K562 (cell line): Measurements from ENCODE around the gene EDN2. TPM values are rescaled to one million over a fixed set of nuclear protein-coding genes. Genes with fewer than 3 reads are reported as not detected.

Experiments used
- ATAC-seq: fragments of 200-7000 bp; cut with Tn5 transposase; 3 replicates; pipeline ENCODE4 v1.9.1; 2020; ENCODE audit warnings: moderate library complexity
- BruUV-seq: library from RNA; stranded (reverse); fragments of 400-500 nt; replicated peaks from 2 replicates; lab custom pipeline; 2021; lab: Mats Ljungman, UMichigan
- CTCF ChIA-PET: fragments of 300-600 bp; formaldehyde crosslinking; extraction: SDS; loops from one replicate; lab custom pipeline; 2021; ENCODE audit warnings: low intra/inter-chr PET ratio; lab: Yijun Ruan, JAX
- POLR2A ChIA-PET: fragments of 300-600, 350-650 bp; sonication (Branson Sonifier 250); formaldehyde crosslinking; extraction: SDS; loops from one replicate; lab custom pipeline; 2021; ENCODE audit warnings: antibody characterized with exemption, inconsistent platforms; lab: Yijun Ruan, JAX
- DNase-seq, 4 experiments: peaks; one replicate each; pipeline versions ENCODE4 v3.0.0 to v3.0.0-alpha.2; 2011 to 2018; ENCODE audit warnings: low spot score in 3 of 4, mixed read lengths in 3 of 4; ENCODE audit errors: extremely low read depth in 1 of 4
- FAIRE-seq: peaks from 2 replicates; lab custom pipeline; 2011; peaks lifted over from hg19 to GRCh38; lab: Jason Lieb, UNC
- H2AFZ ChIP-seq: 2 replicates; pipeline ENCODE4 v1.6.0; 2011; ENCODE audit warnings: low read depth, low read length, control low read depth, inconsistent platforms
- H3K27ac ChIP-seq: fragments of 200-600 bp; 3 replicates; pipeline ENCODE4 v1.8.0; 2011; ENCODE audit warnings: low read depth, mild to moderate bottlenecking, control low read depth, inconsistent platforms, low read length, moderate library complexity, mixed read lengths; ENCODE audit errors: extremely low read depth
- H3K27me3 ChIP-seq, 2 experiments: fragments of 300-600 bp in 1 of 2; 2 replicates in 1 of 2; 3 replicates in 1 of 2; pipeline versions ENCODE4 v1.6.0 to v1.8.0; 2011; ENCODE audit warnings: inconsistent platforms in 2 of 2, low read length in 2 of 2, mild to moderate bottlenecking in 1 of 2, mixed read lengths in 1 of 2, moderate library complexity in 1 of 2; ENCODE audit not compliant: control insufficient read depth in 2 of 2, insufficient read depth in 2 of 2
- H3K36me3 ChIP-seq: fragments of 300-600 bp; 3 replicates; pipeline ENCODE4 v1.8.0; 2011; ENCODE audit warnings: mild to moderate bottlenecking, low read length, inconsistent platforms; ENCODE audit not compliant: control insufficient read depth, insufficient read depth
- H3K4me1 ChIP-seq, 2 experiments: fragments of 200-600 bp in 1 of 2; replicated peaks in 1 of 2; 2 replicates in 1 of 2; 3 replicates in 1 of 2; pipeline versions ENCODE4 v1.5.1 to v1.8.0; 2011; ENCODE audit warnings: inconsistent platforms in 2 of 2, low read length in 2 of 2, mild to moderate bottlenecking in 1 of 2, mixed read lengths in 1 of 2, moderate library complexity in 1 of 2; ENCODE audit not compliant: control insufficient read depth in 2 of 2, insufficient read depth in 2 of 2
- H3K4me2 ChIP-seq: 2 replicates; pipeline ENCODE4 v1.6.1; 2011; ENCODE audit warnings: low read length, control low read depth, inconsistent platforms, mixed read lengths; ENCODE audit not compliant: insufficient read depth
- H3K4me3 ChIP-seq: fragments of 200-600 bp; sonication (generic), shearing (Covaris generic); 2 replicates; pipeline ENCODE4 v1.5.1; 2016; ENCODE audit warnings: control low read depth, inconsistent platforms
- H3K79me2 ChIP-seq: fragments of 200-600 bp; 3 replicates; pipeline ENCODE4 v1.8.0; 2011; ENCODE audit warnings: low read length, inconsistent platforms; ENCODE audit not compliant: control insufficient read depth, insufficient read depth
- H3K9ac ChIP-seq, 2 experiments: 2 replicates each; pipeline versions ENCODE4 v1.6.0 to v1.6.1; 2011; ENCODE audit warnings: low read depth in 2 of 2, low read length in 2 of 2, control low read depth in 1 of 2, inconsistent platforms in 1 of 2, mild to moderate bottlenecking in 1 of 2, mixed read lengths in 1 of 2; ENCODE audit not compliant: insufficient read depth in 1 of 2
- H3K9me1 ChIP-seq: one replicate; pipeline ENCODE4 v1.6.0; 2011; ENCODE audit warnings: inconsistent platforms, mild to moderate bottlenecking, low read length, moderate library complexity; ENCODE audit not compliant: control insufficient read depth, insufficient read depth
- H3K9me3 ChIP-seq: replicated peaks from 2 replicates; pipeline ENCODE4 v1.5.1; 2011; ENCODE audit warnings: low read depth, low read length, inconsistent platforms; ENCODE audit not compliant: control insufficient read depth, insufficient read depth
- H4K20me1 ChIP-seq: replicated peaks from 2 replicates; pipeline ENCODE4 v1.6.1; 2011; ENCODE audit warnings: low read length, inconsistent platforms, mixed read lengths; ENCODE audit not compliant: control insufficient read depth, insufficient read depth
- WGBS: fragments of 100-300 bp; shearing (Covaris generic); methylation state at CpG from one replicate; pipeline ENCODE4 v1.1.6; 2016; ENCODE audit warnings: low coverage, mixed read lengths; ENCODE audit not compliant: insufficient coverage; ENCODE audit errors: missing lambda C conversion rate; 5-methylcytosine and 5-hydroxymethylcytosine counted together
- in situ Hi-C: fragments of 300-500 bp; cut with MboI; formaldehyde crosslinking; loops from 4 replicates; pipeline ENCODE4 v1.15.0; 2018; ENCODE audit warnings: inconsistent platforms, mixed read lengths
- intact Hi-C: fragments of 100-400 bp; cut with micrococcal nuclease; formaldehyde crosslinking; loops from 2 replicates; pipeline ENCODE4 v1.14.2; 2022
- polyA plus RNA-seq, 8 experiments: library from polyadenylated mRNA; depleted of rRNA in 4 of 8; stranded (reverse) in 5 of 8; unstranded in 3 of 8; fragments of >200 nt; fragmentation: Nextera tagmentation in 2 of 8; fragmentation: Illumina TruSeq in 1 of 8; extraction: Ambion mirVana in 2 of 8; extraction: Trizol in 1 of 8; gene quantifications; 2 replicates each; pipeline versions ENCODE4 v1.2.1 to v1.2.3, GENCODE V29; 2011 to 2014; ENCODE audit warnings: inconsistent platforms in 1 of 8, missing spikeins in 1 of 8
- total RNA-seq, 7 experiments: library from RNA; depleted of rRNA in 6 of 7; stranded (reverse); fragments of >200 nt in 6 of 7; fragmentation: Illumina TruSeq in 2 of 7; extraction: Trizol in 2 of 7; gene quantifications; 2 replicates each; pipeline versions ENCODE4 v1.2.1 to v1.2.3, GENCODE V29; 2011 to 2021; ENCODE audit warnings: low replicate concordance in 1 of 7
- TF ChIP-seq, protein P1 (sequence below): fragments of 250-450 bp; sonication (Bioruptor Pico); IDR thresholded peaks from 2 replicates; pipeline ENCODE4 v1.4.0; 2020

Gene EDN2
- total and polyA plus RNA-seq, 9 of the 15 experiments (the other 6 are each of a cell fraction or from before 2014, with no cell fraction given) = not detected

GRCh38 chr1:41525891-41526587 is 41.6 kb upstream of the EDN2 start:
- ChIA-PET POLR2A (interaction anchor here (0.6 kb wide), 1 partner anchor 363 kb away, joined by 3 read pairs; no protein-coding TSS in a partner anchor), CTCF (no interaction called here)
- Histone ChIP-seq H3K27ac (no peak overlapping the region), H3K4me3 (no peak overlapping the region), H2AFZ (no peak overlapping the region), H3K36me3 (no peaks in the 10 kb centered on the region), H3K27me3 (peaks cover 8 to 37% of the 10 kb centered on the region in 2 experiments; a peak in 4 of 5 replicates), H3K79me2 (no peaks in the 10 kb centered on the region), H3K4me2 (no peak overlapping the region), H3K9me3 (no peaks in the 10 kb centered on the region; the same call in 1 of the 2 replicates), H3K9ac (no peak overlapping the region), H4K20me1 (no peaks in the 10 kb centered on the region), H3K9me1 (no peaks in the 10 kb centered on the region), H3K4me1 (peaks cover 0 to 5% of the 10 kb centered on the region in 2 experiments; a peak in 1 of 5 replicates)
- intact Hi-C loops = no loop called here
- 9% methylated on average over 15 of the region's 18 CpGs for WGBS
- in situ Hi-C loops = no loop called here
- no TSS peak for BruUV-seq
- DNase-seq (no peak), ATAC-seq (no peak), FAIRE-seq (no peak)
- TF ChIP-seq, protein P1, sequence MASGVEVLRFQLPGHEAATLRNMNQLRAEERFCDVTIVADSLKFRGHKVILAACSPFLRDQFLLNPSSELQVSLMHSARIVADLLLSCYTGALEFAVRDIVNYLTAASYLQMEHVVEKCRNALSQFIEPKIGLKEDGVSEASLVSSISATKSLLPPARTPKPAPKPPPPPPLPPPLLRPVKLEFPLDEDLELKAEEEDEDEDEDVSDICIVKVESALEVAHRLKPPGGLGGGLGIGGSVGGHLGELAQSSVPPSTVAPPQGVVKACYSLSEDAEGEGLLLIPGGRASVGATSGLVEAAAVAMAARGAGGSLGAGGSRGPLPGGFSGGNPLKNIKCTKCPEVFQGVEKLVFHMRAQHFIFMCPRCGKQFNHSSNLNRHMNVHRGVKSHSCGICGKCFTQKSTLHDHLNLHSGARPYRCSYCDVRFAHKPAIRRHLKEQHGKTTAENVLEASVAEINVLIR (CRISPR knock-in tag) = no peak
